ENCODE data around the gene TPCN2.

GRCh38 chr11:69063652-69064260, 15.0 kb downstream of the TPCN2 start:
- TF ChIP-seq CTCF (IDR thresholded peaks at IDR 0.05) (no peak), SIN3A (IDR thresholded peaks at IDR 0.05; ENCODE audit: borderline replicate concordance, insufficient read depth, low read depth, low read length) (no peak)
